Liver (tissue), 9 donors: ENCODE data around the gene STK24. TPM values are rescaled to one million over a fixed set of nuclear protein-coding genes. Genes with fewer than 3 reads are reported as not detected.
A peak's percentile ranks its signal among the peaks of the same experiment; 100 is the strongest.

Source experiments
- DNase-seq: peaks from one replicate; pipeline ENCODE4 v3.0.0-alpha.2; 2017; ENCODE audit warnings: low spot score
- H3K27ac ChIP-seq, 2 donors: one replicate each; pipeline ENCODE4 v1.7.0; 2013; ENCODE audit warnings: inconsistent platforms in 2 of 2, low read length in 2 of 2, control low read depth in 1 of 2, low read depth in 1 of 2, mild to moderate bottlenecking in 1 of 2
- H3K27me3 ChIP-seq, 4 donors: one replicate each; pipeline versions ENCODE4 v1.6.1 to v1.7.0; 2013; ENCODE audit warnings: low read length in 3 of 4, inconsistent platforms in 1 of 4, mild to moderate bottlenecking in 1 of 4, moderate library complexity in 1 of 4; ENCODE audit not compliant: control insufficient read depth in 4 of 4, insufficient read depth in 4 of 4
- H3K36me3 ChIP-seq, 4 donors: one replicate each; pipeline versions ENCODE4 v1.6.1 to v1.7.0; 2013; ENCODE audit warnings: low read length in 3 of 4, mild to moderate bottlenecking in 3 of 4, low read depth in 1 of 4, moderate library complexity in 1 of 4; ENCODE audit not compliant: control insufficient read depth in 4 of 4, insufficient read depth in 3 of 4
- H3K4me1 ChIP-seq, 4 donors: one replicate each; pipeline versions ENCODE4 v1.6.1 to v1.7.0; 2013; ENCODE audit warnings: low read length in 3 of 4, mild to moderate bottlenecking in 3 of 4, moderate library complexity in 1 of 4; ENCODE audit not compliant: control insufficient read depth in 4 of 4, insufficient read depth in 4 of 4
- H3K4me3 ChIP-seq, 3 donors: one replicate each; pipeline versions ENCODE4 v1.6.1 to v1.7.0; 2013; ENCODE audit warnings: low read length in 3 of 3, control low read depth in 1 of 3, low read depth in 1 of 3, mild to moderate bottlenecking in 1 of 3
- H3K9ac ChIP-seq, 2 donors: one replicate each; pipeline ENCODE4 v1.7.0; 2013; ENCODE audit warnings: low read length in 2 of 2, mild to moderate bottlenecking in 2 of 2, moderate library complexity in 2 of 2, control low read depth in 1 of 2, low read depth in 1 of 2
- H3K9me3 ChIP-seq, 4 donors: one replicate each; pipeline versions ENCODE4 v1.6.1 to v1.7.0; 2013; ENCODE audit warnings: low read length in 3 of 4; ENCODE audit not compliant: control insufficient read depth in 4 of 4
- CTCF ChIP-seq: fragments of 150-350 bp; IDR thresholded peaks from 2 replicates; pipeline ENCODE4 v1.5.1; 2017; ENCODE audit warnings: improper control_type of control experiment, low read depth, low read length; ENCODE audit not compliant: missing input control
- GABPA ChIP-seq, 2 donors: IDR thresholded peaks in 1 of 2; conservative IDR thresholded peaks in 1 of 2; 2 replicates each; pipeline ENCODE4 v1.6.1; 2016; ENCODE audit warnings: antibody characterized with exemption in 2 of 2, mild to moderate bottlenecking in 1 of 2, moderate library complexity in 1 of 2
- HNF4A ChIP-seq, 2 donors: conservative IDR thresholded peaks; 2 replicates each; pipeline ENCODE4 v1.6.1; 2016; ENCODE audit warnings: antibody characterized with exemption in 2 of 2, mild to moderate bottlenecking in 2 of 2
- HNF4G ChIP-seq: IDR thresholded peaks from 2 replicates; pipeline ENCODE4 v1.6.1; 2016; ENCODE audit warnings: antibody characterized with exemption
- JUND ChIP-seq, 2 donors: IDR thresholded peaks; 2 replicates each; pipeline ENCODE4 v1.6.1; 2016; ENCODE audit warnings: antibody characterized with exemption in 2 of 2
- NR2F2 ChIP-seq: IDR thresholded peaks from 2 replicates; pipeline ENCODE4 v1.6.1; 2016; ENCODE audit warnings: antibody characterized with exemption
- RAD21 ChIP-seq, 2 donors: IDR thresholded peaks; 2 replicates each; pipeline ENCODE4 v1.6.1; 2016; ENCODE audit warnings: antibody characterized with exemption in 2 of 2, mild to moderate bottlenecking in 2 of 2
- REST ChIP-seq: IDR thresholded peaks from 2 replicates; pipeline ENCODE4 v1.6.1; 2016; ENCODE audit warnings: antibody characterized with exemption, mild to moderate bottlenecking
- TAF1 ChIP-seq: conservative IDR thresholded peaks from 2 replicates; pipeline ENCODE4 v1.6.1; 2016; ENCODE audit warnings: antibody characterized with exemption, mild to moderate bottlenecking
- YY1 ChIP-seq: IDR thresholded peaks from 2 replicates; pipeline ENCODE4 v1.6.1; 2016; ENCODE audit warnings: antibody characterized with exemption, mild to moderate bottlenecking
- WGBS: extraction: QIAGEN DNeasy Blood & Tissue Kit; methylation state at CpG from one replicate; pipeline ENCODE4 v1.1.7; 2013; 5-methylcytosine and 5-hydroxymethylcytosine counted together
- polyA plus RNA-seq, 2 donors: library from polyadenylated mRNA; stranded (reverse) in 1 of 2; unstranded in 1 of 2; fragments of 200-250 nt in 1 of 2; fragments of >200 nt in 1 of 2; fragmentation: Nextera tagmentation in 1 of 2; extraction: Ambion mirVana in 1 of 2; gene quantifications; one replicate each; pipeline versions ENCODE4 v1.2.1 to v1.2.3, GENCODE V29; 2013 to 2015
- total RNA-seq, 2 donors: library from RNA; depleted of rRNA; stranded (reverse); fragments of >200 nt; gene quantifications; one replicate each; pipeline ENCODE4 v1.2.3, GENCODE V29; 2014
- donor health status: healthy.
- donor health status: healthy.
- donor health status: healthy.
- donor health status: healthy.
- donor health status: healthy.

Gene STK24
- total and polyA plus RNA-seq, 4 donors, result 6.4 to 43.3 (median 14.9) TPM

GRCh38 chr13:98598043-98598442, 21.1 kb upstream of the STK24 start:
- Histone ChIP-seq H3K9me3 (no peaks in the 10 kb centered on the region), H3K9ac (no peak overlapping the region), H3K27ac (no peak overlapping the region), H3K27me3 (no peaks in the 10 kb centered on the region), H3K36me3 (no peaks in the 10 kb centered on the region), H3K4me1 (peaks cover 3 to 13% (median 12%) of the 10 kb centered on the region in 4 donors), H3K4me3 (no peak overlapping the region)
- 63% methylated on average over 4 of the region's 4 CpGs for WGBS
- DNase-seq, result no peak
- TF ChIP-seq NR2F2, result no peak
- TF ChIP-seq RAD21 (IDR thresholded peaks at IDR 0.05), result peak; percentile 39 to 50

- Histone ChIP-seq H3K9ac (no peak overlapping the region), H3K36me3 (no peaks in the 10 kb centered on the region), H3K9me3 (no peaks in the 10 kb centered on the region), H3K4me1 (peaks cover 3 to 13% (median 11%) of the 10 kb centered on the region in 4 donors), H3K27ac (no peak overlapping the region), H3K27me3 (no peaks in the 10 kb centered on the region), H3K4me3 (no peak overlapping the region)
- WGBS, result 76% methylated on average over 3 of the region's 3 CpGs
- no peak for DNase-seq
- TF ChIP-seq NR2F2 (no peak), REST (no peak), GABPA (IDR thresholded peaks at IDR 0.05 in 1 of 2, conservative IDR thresholded peaks at IDR 0.05 in 1 of 2) (no peak), HNF4A (conservative IDR thresholded peaks at IDR 0.05) (no peak), YY1 (no peak), RAD21 (IDR thresholded peaks at IDR 0.05) (no peak), JUND (IDR thresholded peaks at IDR 0.05) (no peak)
These were observed 18.2 kb upstream of the STK24 start for GRCh38 chr13:98595134-98595533.

- Histone ChIP-seq H3K4me3 (no peak overlapping the region), H3K9me3 (no peaks in the 10 kb centered on the region), H3K4me1 (no peaks in the 10 kb centered on the region), H3K27me3 (no peaks in the 10 kb centered on the region), H3K27ac (no peak overlapping the region), H3K36me3 (no peaks in the 10 kb centered on the region), H3K9ac (no peak overlapping the region)
- WGBS, result 76% methylated on average over 5 of the region's 5 CpGs
- TF ChIP-seq REST (no peak), TAF1 (no peak), NR2F2 (no peak), HNF4G (no peak), CTCF (no peak)
- no peak for DNase-seq
These were observed 15.4 kb upstream of the STK24 start for GRCh38 chr13:98592362-98592732.
